Calu3 (cell line): ENCODE measurements around the gene SART3. TPM values are rescaled to one million over a fixed set of nuclear protein-coding genes. Genes with fewer than 3 reads are reported as not detected.

Experiments
- BruUV-seq: library from RNA; stranded (reverse); fragments of 400-500 nt; replicated peaks from 2 replicates; lab custom pipeline; 2021; lab: Mats Ljungman, UMichigan
- CTCF ChIA-PET: fragments of 300-600 bp; sonication (Branson Sonifier 250); formaldehyde crosslinking; loops from one replicate; lab custom pipeline; 2022; ENCODE audit warnings: antibody characterized with exemption; lab: Charles Lee
- DNase-seq: peaks from one replicate; pipeline ENCODE4 v3.0.0; 2022
- H3K27ac Mint-ChIP-seq: one replicate; pipeline ENCODE4 v1.8.0; 2022; ENCODE audit warnings: mixed read lengths; ENCODE audit not compliant: unreplicated experiment
- H3K27me3 Mint-ChIP-seq: one replicate; pipeline ENCODE4 v1.8.0; 2022; ENCODE audit warnings: mixed read lengths; ENCODE audit not compliant: unreplicated experiment
- H3K36me3 Mint-ChIP-seq: one replicate; pipeline ENCODE4 v1.8.0; 2022; ENCODE audit warnings: mild to moderate bottlenecking, moderate library complexity, mixed read lengths; ENCODE audit not compliant: insufficient read depth, unreplicated experiment
- H3K4me1 Mint-ChIP-seq: one replicate; pipeline ENCODE4 v1.8.0; 2022; ENCODE audit warnings: mild to moderate bottlenecking, low read depth, mixed read lengths; ENCODE audit not compliant: unreplicated experiment
- H3K4me3 Mint-ChIP-seq: one replicate; pipeline ENCODE4 v1.8.0; 2022; ENCODE audit warnings: mild to moderate bottlenecking, low read depth, moderate library complexity, mixed read lengths; ENCODE audit not compliant: unreplicated experiment
- H3K9me3 Mint-ChIP-seq: one replicate; pipeline ENCODE4 v1.8.0; 2022; ENCODE audit warnings: low read depth, mixed read lengths; ENCODE audit not compliant: unreplicated experiment
- intact Hi-C: fragments of 100-400 bp; cut with micrococcal nuclease; formaldehyde crosslinking; loops from one replicate; pipeline ENCODE4 v1.10.0; 2022; ENCODE audit not compliant: unreplicated experiment
- total RNA-seq: library from RNA; stranded (reverse); gene quantifications from 2 replicates; pipeline ENCODE4 v1.2.3, GENCODE V29; 2022
- TF ChIP-seq, protein P1 (sequence below): fragments of 200-600 bp; IDR thresholded peaks from one replicate; pipeline ENCODE4 v1.8.0; 2022; ENCODE audit warnings: antibody characterized with exemption; ENCODE audit not compliant: unreplicated experiment

SART3 gene
- total RNA-seq, 1 experiment from 2014 or later, result 91.7 TPM

- no peak overlapping the region for H3K4me3 Mint-ChIP-seq
- no peaks in the 10 kb centered on the region for H3K9me3 Mint-ChIP-seq
- H3K27me3 Mint-ChIP-seq, result peaks cover 40% of the 10 kb centered on the region
- CTCF ChIA-PET, result interaction anchor here (0.7 to 1.5 kb wide), 5 partner anchors 14 to 770 kb away, joined by 5 to 10 read pairs (median 8); no protein-coding TSS in a partner anchor
- no peak overlapping the region for H3K27ac Mint-ChIP-seq
- intact Hi-C loops, result loop anchor here (1.0 to 10.0 kb wide), 5 partner anchors 207 to 827 kb away; partner anchors contain the start of gene PWP1
- peaks cover 20% of the 10 kb centered on the region for H3K4me1 Mint-ChIP-seq
- DNase-seq, result peak; percentile 80
- H3K36me3 Mint-ChIP-seq, result peaks cover 33% of the 10 kb centered on the region
- TF ChIP-seq, protein P1, sequence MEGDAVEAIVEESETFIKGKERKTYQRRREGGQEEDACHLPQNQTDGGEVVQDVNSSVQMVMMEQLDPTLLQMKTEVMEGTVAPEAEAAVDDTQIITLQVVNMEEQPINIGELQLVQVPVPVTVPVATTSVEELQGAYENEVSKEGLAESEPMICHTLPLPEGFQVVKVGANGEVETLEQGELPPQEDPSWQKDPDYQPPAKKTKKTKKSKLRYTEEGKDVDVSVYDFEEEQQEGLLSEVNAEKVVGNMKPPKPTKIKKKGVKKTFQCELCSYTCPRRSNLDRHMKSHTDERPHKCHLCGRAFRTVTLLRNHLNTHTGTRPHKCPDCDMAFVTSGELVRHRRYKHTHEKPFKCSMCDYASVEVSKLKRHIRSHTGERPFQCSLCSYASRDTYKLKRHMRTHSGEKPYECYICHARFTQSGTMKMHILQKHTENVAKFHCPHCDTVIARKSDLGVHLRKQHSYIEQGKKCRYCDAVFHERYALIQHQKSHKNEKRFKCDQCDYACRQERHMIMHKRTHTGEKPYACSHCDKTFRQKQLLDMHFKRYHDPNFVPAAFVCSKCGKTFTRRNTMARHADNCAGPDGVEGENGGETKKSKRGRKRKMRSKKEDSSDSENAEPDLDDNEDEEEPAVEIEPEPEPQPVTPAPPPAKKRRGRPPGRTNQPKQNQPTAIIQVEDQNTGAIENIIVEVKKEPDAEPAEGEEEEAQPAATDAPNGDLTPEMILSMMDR, result peak; percentile 86
- no TSS peak for BruUV-seq
Observed at GRCh38 chr12:108511633-108512540, 49.1 kb downstream of the SART3 start.

DNA sequence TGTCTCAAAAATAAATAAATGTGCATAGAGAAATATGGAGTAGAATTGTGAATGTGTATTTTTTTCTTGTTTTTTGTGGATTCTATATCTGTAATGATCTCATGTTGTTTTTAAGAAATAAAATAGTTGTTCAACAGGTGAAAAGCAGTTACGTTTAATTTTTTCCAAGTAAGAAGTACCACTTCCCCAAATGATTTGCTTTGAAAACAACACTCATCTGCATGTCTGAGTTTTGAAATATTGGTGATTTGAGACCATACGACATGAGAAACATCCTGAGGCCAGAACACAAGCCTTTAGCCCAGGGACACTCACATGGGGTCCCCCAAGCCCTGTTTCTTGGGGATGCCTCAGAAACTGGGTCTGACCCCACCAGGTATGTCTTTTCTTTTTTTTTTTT, 50.1 kb downstream of the SART3 start:
- H3K27me3 Mint-ChIP-seq, result peaks cover 45% of the 10 kb centered on the region
- intact Hi-C loops, result loop anchor here (5.0 to 10.0 kb wide), 3 partner anchors 206 to 826 kb away; partner anchors contain the start of gene PWP1
- CTCF ChIA-PET, result interaction anchor here (0.7 kb wide), 2 partner anchors 15 to 771 kb away, joined by 5 to 8 read pairs; no protein-coding TSS in a partner anchor

DNA sequence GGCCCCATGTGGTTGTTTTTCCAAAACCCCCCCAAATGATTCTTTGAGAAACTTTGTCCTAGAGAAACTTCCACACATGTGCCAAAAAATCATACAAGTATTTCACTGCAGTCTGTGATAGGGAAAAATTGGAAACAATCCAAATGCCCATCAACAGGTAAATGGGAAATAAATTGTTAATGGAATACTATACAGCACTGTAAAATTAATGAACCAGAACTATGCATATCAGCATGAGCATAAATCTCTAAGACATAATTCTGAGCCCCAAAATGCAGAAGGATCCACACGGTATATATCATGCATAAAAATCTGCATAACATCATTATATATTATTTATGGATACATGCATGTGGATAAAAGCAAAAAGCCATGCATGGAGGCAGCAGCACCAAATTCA, 51.2 kb downstream of the SART3 start:
- no peak overlapping the region for H3K4me3 Mint-ChIP-seq
- no TSS peak for BruUV-seq
- H3K36me3 Mint-ChIP-seq, result peaks cover 12% of the 10 kb centered on the region
- TF ChIP-seq, protein P1, result no peak
- intact Hi-C loops, result loop anchor here (5.0 to 10.0 kb wide), 3 partner anchors 205 to 825 kb away; partner anchors contain the start of gene PWP1
- CTCF ChIA-PET, result no interaction called here
- no peaks in the 10 kb centered on the region for H3K9me3 Mint-ChIP-seq
- H3K27ac Mint-ChIP-seq, result no peak overlapping the region
- peaks cover 10% of the 10 kb centered on the region for H3K4me1 Mint-ChIP-seq
- no peak for DNase-seq
- H3K27me3 Mint-ChIP-seq, result peaks cover 56% of the 10 kb centered on the region

More for the DNA sequence above, 50.1 kb downstream of the SART3 start:
- no peak overlapping the region for H3K4me3 Mint-ChIP-seq
- peaks cover 13% of the 10 kb centered on the region for H3K4me1 Mint-ChIP-seq
- H3K9me3 Mint-ChIP-seq, result no peaks in the 10 kb centered on the region
- peaks cover 22% of the 10 kb centered on the region for H3K36me3 Mint-ChIP-seq
- TF ChIP-seq, protein P1, result no peak
- DNase-seq, result no peak
- H3K27ac Mint-ChIP-seq, result no peak overlapping the region
- no TSS peak for BruUV-seq

DNA sequence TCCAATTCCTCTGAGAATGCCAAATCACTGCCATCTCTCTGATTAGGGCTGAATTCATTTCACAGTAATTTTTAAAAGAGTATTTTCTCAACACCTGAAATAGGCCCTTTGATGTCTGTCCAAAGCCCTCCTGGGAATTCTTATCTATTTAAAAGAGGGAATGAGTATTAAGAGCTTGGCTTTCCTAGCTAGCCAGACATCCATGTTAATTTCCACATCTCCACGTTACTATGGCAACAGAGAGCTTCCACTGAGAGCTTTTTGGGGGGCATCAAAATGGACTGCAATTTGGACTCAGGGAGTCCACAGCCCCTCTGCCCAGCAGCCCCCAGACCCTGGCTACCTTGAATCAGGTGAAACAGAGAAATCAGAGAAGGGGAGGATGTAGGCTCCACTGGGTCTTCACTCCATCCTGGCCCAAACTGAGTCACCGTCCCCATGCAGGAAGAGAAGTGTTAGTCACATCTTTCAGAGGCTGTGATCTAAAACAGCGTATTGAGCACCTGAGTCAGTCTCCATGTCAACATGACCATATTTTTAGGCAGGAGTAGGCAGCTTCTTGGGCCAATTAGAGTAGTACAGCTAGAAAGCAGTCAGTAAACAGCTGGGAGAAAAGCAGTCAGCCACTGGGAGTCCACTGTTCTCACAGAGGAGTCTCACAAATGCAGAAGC, 52.9 kb downstream of the SART3 start:
- no peak overlapping the region for H3K27ac Mint-ChIP-seq
- no peak overlapping the region for H3K4me3 Mint-ChIP-seq
- H3K4me1 Mint-ChIP-seq, result no peaks in the 10 kb centered on the region
- TF ChIP-seq, protein P1, result no peak
- no peak for DNase-seq
- H3K9me3 Mint-ChIP-seq, result peaks cover 9% of the 10 kb centered on the region
- intact Hi-C loops, result no loop called here
- CTCF ChIA-PET, result interaction anchor here (0.6 to 1.0 kb wide), 2 partner anchors 222 to 515 kb away, joined by 3 to 4 read pairs; no protein-coding TSS in a partner anchor
- peaks cover 65% of the 10 kb centered on the region for H3K27me3 Mint-ChIP-seq
- H3K36me3 Mint-ChIP-seq, result peaks cover 2% of the 10 kb centered on the region
- no TSS peak for BruUV-seq
